GM10248 (cell line): ENCODE measurements around the gene TOX2.

Experiments
- CTCF ChIA-PET: fragments of 300-600 bp; sonication (Branson Sonifier 250); formaldehyde crosslinking; extraction: SDS; loops from one replicate; lab custom pipeline; 2021; ENCODE audit warnings: antibody characterized with exemption; lab: Yijun Ruan, JAX
- POLR2A ChIA-PET: fragments of 350-650 bp; sonication (Branson Sonifier 250); formaldehyde crosslinking; extraction: SDS; loops from one replicate; lab custom pipeline; 2020; ENCODE audit warnings: antibody characterized with exemption; lab: Yijun Ruan, JAX
- DNase-seq: peaks from one replicate; pipeline ENCODE4 v3.0.0; 2012; ENCODE audit errors: extremely low spot score
- TF ChIP-seq, protein P1 (sequence below): IDR thresholded peaks from 2 replicates; pipeline ENCODE4 v1.5.1; 2012; ENCODE audit warnings: mild to moderate bottlenecking, low read depth; ENCODE audit errors: extremely low read depth, missing control alignments, control extremely low read depth

The TOX2 gene

DNA sequence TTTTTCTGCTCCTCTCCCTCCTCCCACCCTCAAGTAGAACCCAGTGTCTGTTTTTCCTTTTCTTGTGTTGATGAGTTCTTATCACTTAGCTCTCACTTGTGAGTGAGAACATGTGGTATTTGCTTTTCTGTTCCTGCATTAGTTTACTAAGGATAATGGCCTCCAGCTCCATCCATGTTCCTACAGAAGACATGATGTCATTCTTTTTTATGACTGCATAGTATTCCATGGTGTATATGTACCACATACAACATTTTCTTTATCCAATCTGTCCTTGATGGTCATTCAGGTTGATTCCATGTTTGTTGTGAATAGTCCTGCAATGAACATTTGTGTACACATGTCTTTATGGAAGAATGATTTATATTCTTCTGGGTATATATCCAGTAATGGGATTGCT lies 81.0 kb downstream of the TOX2 start:
- TF ChIP-seq, protein P1, sequence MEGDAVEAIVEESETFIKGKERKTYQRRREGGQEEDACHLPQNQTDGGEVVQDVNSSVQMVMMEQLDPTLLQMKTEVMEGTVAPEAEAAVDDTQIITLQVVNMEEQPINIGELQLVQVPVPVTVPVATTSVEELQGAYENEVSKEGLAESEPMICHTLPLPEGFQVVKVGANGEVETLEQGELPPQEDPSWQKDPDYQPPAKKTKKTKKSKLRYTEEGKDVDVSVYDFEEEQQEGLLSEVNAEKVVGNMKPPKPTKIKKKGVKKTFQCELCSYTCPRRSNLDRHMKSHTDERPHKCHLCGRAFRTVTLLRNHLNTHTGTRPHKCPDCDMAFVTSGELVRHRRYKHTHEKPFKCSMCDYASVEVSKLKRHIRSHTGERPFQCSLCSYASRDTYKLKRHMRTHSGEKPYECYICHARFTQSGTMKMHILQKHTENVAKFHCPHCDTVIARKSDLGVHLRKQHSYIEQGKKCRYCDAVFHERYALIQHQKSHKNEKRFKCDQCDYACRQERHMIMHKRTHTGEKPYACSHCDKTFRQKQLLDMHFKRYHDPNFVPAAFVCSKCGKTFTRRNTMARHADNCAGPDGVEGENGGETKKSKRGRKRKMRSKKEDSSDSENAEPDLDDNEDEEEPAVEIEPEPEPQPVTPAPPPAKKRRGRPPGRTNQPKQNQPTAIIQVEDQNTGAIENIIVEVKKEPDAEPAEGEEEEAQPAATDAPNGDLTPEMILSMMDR, result no peak
- ChIA-PET POLR2A (no interaction called here), CTCF (interaction anchor here (1.0 to 2.6 kb wide), 4 partner anchors 8 to 85 kb away, joined by 3 to 12 read pairs (median 8); no protein-coding TSS in a partner anchor)
- DNase-seq, result no peak

DNA sequence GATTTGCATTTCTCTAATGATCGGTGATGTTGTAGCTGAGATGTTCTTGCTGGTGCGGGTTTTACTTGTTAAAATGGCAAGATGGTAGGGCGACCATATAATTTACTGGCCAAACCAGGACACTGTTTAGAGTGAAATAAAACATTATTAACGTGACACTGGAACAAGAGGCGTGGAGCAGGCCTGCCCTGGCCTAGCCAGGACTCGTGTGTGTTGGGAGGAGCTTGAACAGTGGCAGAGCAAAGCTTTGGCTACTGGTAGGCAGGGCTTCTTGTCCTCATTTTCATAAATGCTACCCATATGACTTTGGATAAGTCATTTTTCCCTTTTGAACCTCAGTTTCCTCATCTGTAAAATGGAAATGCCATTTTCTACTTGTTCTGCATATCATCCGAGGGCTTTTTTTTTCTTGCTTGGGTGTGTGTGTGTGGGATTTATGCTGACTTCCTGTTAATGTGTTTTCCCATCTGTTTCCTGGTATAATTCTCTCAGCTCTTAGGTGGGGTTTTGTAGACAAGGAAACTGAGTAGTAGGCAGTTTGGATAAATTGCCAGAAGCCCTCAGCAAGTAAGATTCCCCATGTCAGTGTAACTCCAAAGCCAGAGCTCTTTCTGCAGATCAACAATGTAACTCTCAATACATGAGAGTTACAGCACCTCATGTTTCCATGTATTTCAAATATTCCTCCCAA lies 81.7 kb downstream of the TOX2 start:
- TF ChIP-seq, protein P1, result no peak
- ChIA-PET POLR2A (no interaction called here), CTCF (interaction anchor here (1.0 to 2.6 kb wide), 5 partner anchors 9 to 246 kb away, joined by 3 to 12 read pairs (median 6); no protein-coding TSS in a partner anchor)
- no peak for DNase-seq

DNA sequence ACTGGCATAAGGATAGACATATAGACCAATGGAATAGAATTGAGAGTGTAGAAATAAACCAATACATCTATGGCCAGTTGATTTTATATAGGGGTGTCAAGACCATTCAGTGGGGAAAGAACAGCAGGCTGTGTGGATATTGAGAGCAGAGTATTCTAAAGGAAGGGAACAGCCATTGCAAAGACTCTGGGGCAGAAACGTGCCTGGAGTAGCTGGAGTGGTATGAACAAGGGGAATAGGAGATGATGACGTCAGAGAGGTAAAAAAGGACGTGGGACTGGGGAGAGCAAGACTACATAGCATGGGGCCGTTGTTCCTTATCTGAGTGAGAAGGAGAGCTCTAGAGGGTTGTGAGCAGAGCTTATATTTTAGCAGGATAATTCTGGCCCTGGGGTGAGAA lies 85.2 kb downstream of the TOX2 start:
- no peak for DNase-seq
- CTCF ChIA-PET, result interaction anchor here (0.8 to 1.9 kb wide), 3 partner anchors 15 to 250 kb away, joined by 3 to 10 read pairs (median 3); no protein-coding TSS in a partner anchor
- TF ChIP-seq, protein P1, result no peak
- POLR2A ChIA-PET, result no interaction called here

DNA sequence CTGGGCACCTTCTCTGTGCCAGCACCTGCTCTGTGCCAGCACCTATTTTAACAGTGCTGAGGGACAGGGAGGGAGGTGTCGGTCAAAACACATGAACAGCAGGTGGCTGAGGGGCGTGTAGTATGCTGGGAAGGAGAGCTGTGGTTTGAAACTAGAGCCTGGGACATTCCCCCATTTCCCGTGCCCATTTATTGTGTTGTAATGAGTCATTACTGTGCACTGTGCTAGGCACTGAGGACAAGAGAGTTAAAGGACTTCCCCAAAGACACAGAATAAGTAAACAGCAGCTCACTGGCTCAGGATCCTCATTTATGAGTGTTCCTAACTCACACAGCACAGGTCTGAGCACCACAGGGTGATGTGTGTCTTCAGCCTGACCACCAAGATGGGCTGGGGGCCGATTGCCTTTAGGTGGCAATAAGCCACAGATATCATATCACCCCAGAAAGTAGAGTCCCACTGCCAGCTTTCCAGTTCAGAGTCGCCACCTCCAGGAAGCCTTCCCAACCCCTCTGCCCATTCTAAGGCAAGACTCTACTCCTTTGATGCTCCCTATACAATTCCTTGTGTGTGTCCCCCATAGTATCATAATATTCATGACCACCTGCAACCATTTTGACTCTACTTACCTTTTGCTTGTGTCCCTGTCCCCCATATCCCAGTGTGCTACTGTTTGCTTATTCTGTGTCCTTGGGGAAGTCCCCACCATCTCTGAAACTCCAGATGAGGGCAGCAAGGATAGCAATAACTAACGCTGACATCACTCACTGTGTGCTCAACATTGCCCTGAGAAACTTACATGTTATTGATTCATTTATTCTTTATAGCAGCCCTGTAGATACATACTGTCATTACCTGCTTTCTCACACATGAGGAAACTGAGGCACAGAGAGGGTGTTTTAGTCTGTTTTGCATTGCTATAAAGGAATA lies 87.3 kb downstream of the TOX2 start:
- ChIA-PET CTCF (interaction anchor here (1.5 to 1.9 kb wide), 2 partner anchors 12 to 252 kb away, joined by 3 to 10 read pairs; no protein-coding TSS in a partner anchor), POLR2A (no interaction called here)
- TF ChIP-seq, protein P1, result no peak
- peak; percentile 41 for DNase-seq

DNA sequence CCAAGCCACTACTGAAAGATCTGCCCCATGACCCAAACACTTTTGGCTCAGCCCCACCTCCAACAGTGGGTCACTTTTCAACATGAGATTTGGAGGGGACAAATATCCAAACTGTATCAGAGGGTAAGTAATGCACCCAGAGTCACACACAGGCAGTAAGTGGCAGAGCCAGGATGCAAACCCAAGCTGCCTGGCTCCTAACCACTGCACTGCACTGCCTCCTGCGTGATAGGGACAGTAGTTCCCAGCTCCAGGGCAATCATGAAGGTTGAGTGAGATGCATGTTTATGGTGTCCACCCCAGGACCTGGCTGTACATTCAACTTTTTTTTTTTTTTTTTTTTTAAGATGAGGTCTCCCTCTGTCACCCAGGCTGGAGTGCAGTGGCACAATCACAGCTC lies 88.2 kb downstream of the TOX2 start:
- no peak for DNase-seq
- TF ChIP-seq, protein P1, result no peak
- ChIA-PET CTCF (interaction anchor here (0.8 to 1.5 kb wide), 3 partner anchors 9 to 464 kb away, joined by 3 to 4 read pairs (median 3); no protein-coding TSS in a partner anchor), POLR2A (no interaction called here)

DNA sequence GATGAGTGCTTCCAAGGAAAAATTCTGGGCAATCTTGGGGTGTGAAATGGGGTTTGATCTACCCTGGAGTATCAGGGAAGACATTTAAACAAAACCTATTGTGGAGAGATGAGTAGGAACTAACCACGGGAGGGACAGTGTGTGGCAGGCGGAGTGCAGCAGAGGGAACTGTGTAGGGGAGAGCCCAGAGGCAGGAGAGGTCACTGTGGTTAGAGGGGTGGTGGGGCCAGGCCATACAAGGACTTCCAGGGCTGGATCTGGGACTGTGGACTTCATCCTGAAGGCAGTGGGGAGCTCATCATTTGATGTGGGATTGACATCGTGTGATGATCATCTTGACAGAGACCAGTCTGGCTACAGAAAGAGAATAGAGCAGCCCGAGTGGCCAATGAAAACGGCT lies 89.0 kb downstream of the TOX2 start:
- TF ChIP-seq, protein P1, result no peak
- DNase-seq, result no peak
- CTCF ChIA-PET, result interaction anchor here (1.0 to 1.5 kb wide), 3 partner anchors 9 to 25 kb away, joined by 3 read pairs; no protein-coding TSS in a partner anchor
- POLR2A ChIA-PET, result no interaction called here
